Heart left ventricle (tissue), 13 donors: Measurements from ENCODE around the gene GRIK5.

Experiments
- CTCF ChIP-seq, 12 donors: fragments of 200-600 bp; sonication (generic) in 4 of 12; IDR thresholded peaks; one replicate each; pipeline versions ENCODE4 v1.5.0 to v1.8.0; 2018 to 2022; ENCODE audit warnings: antibody characterized with exemption in 12 of 12, mild to moderate bottlenecking in 5 of 12
- POLR2A ChIP-seq, 2 donors: fragments of 450-650 bp; IDR thresholded peaks; one replicate each; pipeline ENCODE4 v1.6.1; 2017; ENCODE audit warnings: antibody characterized with exemption in 2 of 2, mild to moderate bottlenecking in 2 of 2, moderate library complexity in 2 of 2
- donor health status: ischemic (EF 13 %, LVEDD 7.1; RV severe dilation, severe dysfunction).
- donor health status: DM: no; HTN: yes; CAD: no.
- donor health status: DM: no; HTN: no; CAD: no.
- donor health status: ischemic (EF 25% LVEDD 6.9; RV normal size, moderate dysfunction).
- donor health status: ischemic (EF 25% LVEDD 5.7; RV mildly dilated, moderate dysfunction).
- donor health status: ischemic (EF 35%, LVEDD 5.7; RV mildly dilated, moderate dysfunction).
- donor health status: nonischemic (EF 11% LVEDD 7.7; RV severe dilation, severe dysfunction).
- donor health status: DM: yes; HTN: yes; CAD: no.
- donor health status: PGD.
- donor health status: ischemic (EF 29% LVEDD 5.4; RV normal size, mild dysfunction).
- donor health status: nonischemic (EF 23%, LVEDD 6.1; RV moderate dilation, normal function).

DNA sequence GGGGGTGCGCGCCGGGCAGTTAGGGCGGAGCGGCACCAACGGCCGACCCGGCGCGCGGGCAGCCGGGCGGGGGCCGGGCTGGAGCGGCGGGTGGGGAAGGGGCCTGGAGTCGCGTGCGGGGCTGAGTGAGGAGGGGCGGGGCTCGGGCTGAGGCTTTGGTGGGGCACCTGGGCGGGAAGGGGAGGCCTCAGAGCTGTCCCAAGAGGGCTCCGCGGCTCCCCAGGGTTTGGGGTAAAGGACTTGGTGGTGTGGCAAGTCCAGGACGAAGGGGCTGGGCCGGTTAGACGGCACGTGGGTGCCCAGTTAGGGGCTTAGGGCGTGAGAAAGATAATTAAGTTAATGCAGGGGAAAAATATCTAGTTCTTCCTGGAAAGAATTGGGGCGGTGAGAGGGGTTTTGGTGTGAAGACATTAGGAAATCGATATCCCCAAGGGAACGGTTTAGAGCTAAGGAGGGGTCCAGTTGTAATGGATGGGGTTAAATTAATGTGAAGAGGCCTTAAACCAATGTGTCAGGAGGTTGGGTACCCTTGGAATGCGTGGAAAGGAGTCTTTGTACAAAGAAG, 6.5 kb upstream of the GRIK5 start:
- TF ChIP-seq CTCF (IDR thresholded peaks at IDR 0.05), result no peak
- no peak for TF ChIP-seq POLR2A (IDR thresholded peaks at IDR 0.05)
